ENCODE data around the gene KIAA1614. TPM values are rescaled to one million over a fixed set of nuclear protein-coding genes. Genes with fewer than 3 reads are reported as not detected.
"Not testable (repeated sequence)": the region's sequence is repeated elsewhere in the genome, so short reads cannot be mapped to it uniquely, and the experiment has no call there.

Gene KIAA1614
- total RNA-seq, 1 experiment from 2014 or later = 0.07 TPM

DNA sequence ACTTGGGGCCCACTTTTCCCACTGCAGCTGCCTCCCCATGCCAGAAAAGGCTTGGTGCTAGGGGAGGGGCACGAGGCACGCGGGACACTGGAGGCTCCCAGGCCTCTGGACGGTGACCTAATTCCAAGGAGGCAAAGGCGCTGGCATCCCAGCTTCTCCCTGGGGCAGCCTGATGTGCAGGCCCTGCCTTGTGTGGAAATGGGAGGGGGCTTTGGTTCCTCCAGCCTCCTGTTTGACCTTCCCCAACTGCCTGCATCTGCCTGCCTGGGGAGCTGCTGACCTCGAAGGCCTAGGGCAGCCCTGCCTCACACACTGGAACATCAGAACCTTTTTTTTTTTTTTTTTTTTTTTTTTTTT, 39.9 kb downstream of the KIAA1614 start:
- in situ Hi-C loops (cut with HindIII; ENCODE audit: low sequenced_read_pairs) = no loop called here
- DNase-seq (ENCODE audit: low spot score) = no peak

GRCh38 chr1:180953291-180954004, 40.8 kb downstream of the KIAA1614 start:
- in situ Hi-C loops (cut with HindIII; ENCODE audit: low sequenced_read_pairs) = no loop called here
- peak; percentile 88 for DNase-seq (ENCODE audit: low spot score)

- peak; percentile 79 for DNase-seq (ENCODE audit: low spot score)
- in situ Hi-C loops (cut with HindIII; ENCODE audit: low sequenced_read_pairs) = no loop called here
These were observed 41.5 kb downstream of the KIAA1614 start for GRCh38 chr1:180954005-180954800.

- in situ Hi-C loops (cut with HindIII; ENCODE audit: low sequenced_read_pairs) = no loop called here
- DNase-seq (ENCODE audit: low spot score) = no peak
These were observed 42.1 kb downstream of the KIAA1614 start for GRCh38 chr1:180954801-180955165.

GRCh38 chr1:180956028-180956640, 43.4 kb downstream of the KIAA1614 start:
- in situ Hi-C loops (cut with HindIII; ENCODE audit: low sequenced_read_pairs) = no loop called here
- DNase-seq (ENCODE audit: low spot score) = peak; percentile 77

DNA sequence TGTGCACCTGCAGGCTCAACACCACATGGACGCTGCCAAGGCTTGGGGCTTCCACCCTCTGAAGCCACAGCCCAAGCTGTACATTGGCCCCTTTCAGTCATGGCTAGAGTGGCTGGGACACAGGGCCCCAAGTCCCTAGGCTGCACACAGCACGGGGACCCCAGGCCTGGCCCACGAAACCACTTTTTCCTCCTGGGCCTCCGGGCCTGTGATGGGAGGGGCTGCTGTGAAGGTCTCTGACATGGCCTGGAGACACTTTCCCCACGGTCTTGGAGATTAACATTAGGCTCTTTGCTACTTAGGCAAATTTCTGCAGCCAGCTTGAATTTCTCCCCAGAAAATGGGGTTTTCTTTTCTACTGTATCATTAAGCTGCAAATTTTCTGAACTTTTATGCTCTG, 46.9 kb downstream of the KIAA1614 start:
- in situ Hi-C loops (cut with HindIII; ENCODE audit: low sequenced_read_pairs); DNase-seq (ENCODE audit: low spot score): not testable (repeated sequence)

DNA sequence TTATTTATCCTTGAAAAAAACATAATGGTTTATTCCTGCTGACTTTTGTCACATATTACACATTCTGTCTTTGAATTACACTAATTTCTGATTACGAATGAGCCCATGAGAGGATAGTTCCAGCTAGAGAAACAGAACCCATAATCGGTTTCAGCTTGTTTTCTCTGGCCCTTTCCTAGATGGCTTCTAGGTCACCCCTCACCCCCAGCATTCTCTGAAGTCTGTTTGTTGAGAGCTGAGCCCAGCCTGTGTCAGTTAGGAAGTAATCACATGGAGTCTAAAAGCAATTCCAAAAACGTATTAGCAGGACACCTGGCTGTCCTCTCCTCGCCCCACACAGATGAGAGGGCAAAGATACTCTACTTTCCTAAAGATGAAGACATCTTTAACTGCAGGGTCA, 48.9 kb downstream of the KIAA1614 start:
- in situ Hi-C loops (cut with HindIII; ENCODE audit: low sequenced_read_pairs) = no loop called here
- DNase-seq (ENCODE audit: low spot score) = peak; percentile 39

DNA sequence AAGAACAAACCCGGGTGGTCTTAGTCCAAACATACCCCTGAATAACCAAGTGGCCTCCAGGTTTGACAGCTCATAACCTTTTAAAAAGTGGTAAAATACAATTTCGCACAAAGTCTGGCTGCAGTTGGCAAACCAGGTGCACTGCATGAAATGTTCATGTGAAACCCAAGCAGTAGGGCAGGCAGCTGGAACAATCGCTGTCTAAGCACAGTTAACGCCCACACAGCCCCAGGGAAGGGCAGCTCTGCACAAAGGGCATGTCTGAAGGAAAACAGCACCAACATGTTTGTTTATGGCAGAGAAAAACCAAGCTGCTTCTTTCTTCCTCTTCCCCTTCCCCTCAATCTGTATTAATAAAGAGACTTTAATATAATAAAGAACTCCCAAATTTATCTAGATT, 49.5 kb downstream of the KIAA1614 start:
- in situ Hi-C loops (cut with HindIII; ENCODE audit: low sequenced_read_pairs) = no loop called here
- no peak for DNase-seq (ENCODE audit: low spot score)

DNA sequence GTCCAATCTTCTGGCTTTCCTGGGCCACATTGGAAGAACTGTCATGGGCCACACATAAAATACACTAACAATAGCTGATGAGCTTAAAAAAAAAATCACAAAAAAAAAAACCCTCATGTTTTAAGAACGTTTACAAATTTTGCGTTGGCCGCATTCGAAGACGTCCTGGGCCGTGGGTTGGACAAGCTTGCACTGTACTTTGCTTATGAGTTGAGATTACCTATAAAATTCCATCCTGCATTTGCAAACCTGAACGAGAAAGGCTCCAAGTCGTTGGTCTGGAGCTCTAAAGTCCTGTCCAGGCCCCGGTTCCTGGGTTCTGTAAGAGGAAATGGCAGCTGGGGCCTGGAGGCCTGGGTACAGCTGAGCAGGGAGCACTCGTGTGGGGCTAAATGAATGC, 51.4 kb downstream of the KIAA1614 start:
- in situ Hi-C loops (cut with HindIII; ENCODE audit: low sequenced_read_pairs) = no loop called here
- DNase-seq (ENCODE audit: low spot score) = no peak

DNA sequence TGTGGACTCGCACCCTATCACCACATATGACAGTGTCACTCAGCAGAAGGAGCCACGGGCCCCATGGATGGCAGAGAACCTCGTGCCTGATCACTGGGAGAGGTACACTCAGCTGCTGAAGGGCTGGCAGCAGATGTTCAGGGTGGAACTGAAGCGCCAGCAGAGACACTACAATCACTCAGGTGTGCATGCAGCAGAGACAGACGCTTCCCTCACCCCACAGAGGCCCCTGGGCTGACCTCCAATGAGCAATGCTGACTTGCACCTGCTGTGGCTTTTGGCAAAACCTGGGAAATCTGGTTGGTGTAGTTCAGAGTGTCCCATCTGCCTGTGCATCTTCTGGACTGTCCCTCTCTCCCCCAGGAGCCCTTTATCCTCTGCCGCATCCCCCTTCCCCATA, 51.9 kb downstream of the KIAA1614 start:
- in situ Hi-C loops (cut with HindIII; ENCODE audit: low sequenced_read_pairs) = no loop called here
- DNase-seq (ENCODE audit: low spot score) = peak; percentile 63

- no peak for DNase-seq (ENCODE audit: low spot score)
- in situ Hi-C loops (cut with HindIII; ENCODE audit: low sequenced_read_pairs) = no loop called here
These were observed 53.6 kb downstream of the KIAA1614 start for GRCh38 chr1:180966312-180966711.

- in situ Hi-C loops (cut with HindIII; ENCODE audit: low sequenced_read_pairs) = no loop called here
- DNase-seq (ENCODE audit: low spot score) = no peak
These were observed 54.2 kb downstream of the KIAA1614 start for GRCh38 chr1:180966744-180967536.

GRCh38 chr1:180967558-180967957, 54.9 kb downstream of the KIAA1614 start:
- no peak for DNase-seq (ENCODE audit: low spot score)
- in situ Hi-C loops (cut with HindIII; ENCODE audit: low sequenced_read_pairs) = no loop called here

DNA sequence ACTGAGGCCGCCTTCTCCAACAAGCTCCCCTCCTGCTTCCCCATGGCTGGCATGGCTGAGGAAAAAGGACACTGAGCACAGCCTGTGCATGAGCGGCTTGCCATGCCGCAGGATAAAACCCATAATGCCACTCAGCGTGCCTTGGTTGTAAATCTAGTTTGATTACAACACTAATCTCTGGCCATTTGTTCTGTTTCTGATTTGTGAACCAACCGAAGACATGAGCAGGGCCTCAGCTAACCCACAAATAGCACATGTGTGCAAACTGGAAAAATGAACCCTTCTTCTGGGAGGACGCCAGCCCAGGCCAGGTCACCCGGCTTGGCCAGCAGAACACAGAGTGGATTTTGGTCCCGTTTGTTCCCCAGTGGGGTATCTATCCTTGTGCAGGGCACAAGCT, 56.1 kb downstream of the KIAA1614 start:
- in situ Hi-C loops (cut with HindIII; ENCODE audit: low sequenced_read_pairs) = not testable (repeated sequence)

DNA sequence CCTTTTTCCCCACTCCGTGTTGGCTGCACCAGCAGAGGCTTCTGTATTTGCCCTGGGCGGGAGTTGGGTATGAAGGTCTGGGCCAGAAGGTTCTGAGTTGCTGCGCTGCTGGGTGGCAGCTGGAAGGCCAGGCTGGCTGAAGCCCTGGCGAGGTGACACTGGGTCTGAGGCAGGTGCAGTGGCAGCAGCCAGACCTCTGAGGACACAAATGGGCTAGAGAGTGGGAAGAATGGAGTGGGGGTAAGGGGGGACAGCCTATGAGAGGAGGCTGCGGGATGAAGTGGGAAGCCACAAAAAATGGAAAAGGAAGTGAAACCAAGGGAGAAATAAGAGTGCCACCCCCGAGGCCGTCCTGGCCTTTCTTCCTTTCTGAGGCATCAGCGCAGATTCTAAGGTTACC, 56.7 kb downstream of the KIAA1614 start:
- DNase-seq (ENCODE audit: low spot score) = no peak
- in situ Hi-C loops (cut with HindIII; ENCODE audit: low sequenced_read_pairs) = no loop called here

More for the DNA sequence above, 56.1 kb downstream of the KIAA1614 start:
- not testable (repeated sequence) for DNase-seq (ENCODE audit: low spot score)

- DNase-seq (ENCODE audit: low spot score) = no peak
- in situ Hi-C loops (cut with HindIII; ENCODE audit: low sequenced_read_pairs) = no loop called here
These were observed 57.8 kb downstream of the KIAA1614 start for GRCh38 chr1:180970333-180971079.

GRCh38 chr1:180971273-180971997, 58.7 kb downstream of the KIAA1614 start:
- DNase-seq (ENCODE audit: low spot score) = no peak
- in situ Hi-C loops (cut with HindIII; ENCODE audit: low sequenced_read_pairs) = no loop called here

- peak; percentile 64 for DNase-seq (ENCODE audit: low spot score)
- in situ Hi-C loops (cut with HindIII; ENCODE audit: low sequenced_read_pairs) = no loop called here
These were observed 60.7 kb downstream of the KIAA1614 start for GRCh38 chr1:180973369-180973768.

All from G401 (cell line).